Aorta (tissue), 5 donors: ENCODE results near the gene TSNAX. TPM values are rescaled to one million over a fixed set of nuclear protein-coding genes. Genes with fewer than 3 reads are reported as not detected.

Experiments
- ATAC-seq: fragments of 200-7000 bp; cut with Tn5 transposase; one replicate; pipeline ENCODE4 v1.9.1; 2022; ENCODE audit warnings: moderate library complexity; ENCODE audit not compliant: low FRiP score
- DNase-seq, 2 donors: peaks; one replicate each; pipeline ENCODE4 v3.0.0-alpha.2; 2020
- H3K27ac ChIP-seq, 2 donors: one replicate each; pipeline ENCODE4 v1.5.1; 2013; ENCODE audit warnings: low read length in 2 of 2, mild to moderate bottlenecking in 2 of 2, moderate library complexity in 2 of 2, control low read depth in 1 of 2, inconsistent platforms in 1 of 2, low read depth in 1 of 2
- H3K27me3 ChIP-seq, 2 donors: one replicate each; pipeline ENCODE4 v1.6.1; 2013; ENCODE audit warnings: control low read depth in 1 of 2, low read length in 1 of 2, mild to moderate bottlenecking in 1 of 2, moderate library complexity in 1 of 2; ENCODE audit not compliant: insufficient read depth in 2 of 2, control insufficient read depth in 1 of 2
- H3K36me3 ChIP-seq, 2 donors: one replicate each; pipeline ENCODE4 v1.6.1; 2013; ENCODE audit warnings: control low read depth in 1 of 2, low read length in 1 of 2, mild to moderate bottlenecking in 1 of 2; ENCODE audit not compliant: insufficient read depth in 2 of 2, control insufficient read depth in 1 of 2
- H3K4me1 ChIP-seq, 2 donors: one replicate each; pipeline ENCODE4 v1.6.1; 2013; ENCODE audit warnings: low read length in 2 of 2, control low read depth in 1 of 2, mild to moderate bottlenecking in 1 of 2, moderate library complexity in 1 of 2; ENCODE audit not compliant: insufficient read depth in 2 of 2, control insufficient read depth in 1 of 2
- H3K4me3 ChIP-seq, 2 donors: one replicate each; pipeline ENCODE4 v1.5.1; 2013; ENCODE audit warnings: low read length in 2 of 2, control low read depth in 1 of 2, mild to moderate bottlenecking in 1 of 2
- H3K9me3 ChIP-seq: one replicate; pipeline ENCODE4 v1.6.1; 2013; ENCODE audit warnings: mild to moderate bottlenecking, low read length; ENCODE audit not compliant: control insufficient read depth
- WGBS, 2 donors: extraction: QIAGEN DNeasy Blood & Tissue Kit; methylation state at CpG; one replicate each; pipeline ENCODE4 v1.1.7; 2013; 5-methylcytosine and 5-hydroxymethylcytosine counted together
- intact Hi-C, 2 donors: fragments of 100-400 bp; cut with DNase I; formaldehyde crosslinking; loops; one replicate each; pipeline versions ENCODE4 v1.14.2 to v1.15.0; 2022
- polyA plus RNA-seq, 2 donors: library from polyadenylated mRNA; stranded (reverse); fragments of 200-250 nt; gene quantifications; one replicate each; pipeline ENCODE4 v1.2.3, GENCODE V29; 2013
- total RNA-seq, 2 donors: library from RNA; stranded (reverse); fragmentation: NEBNext Ultra II Directional; extraction: Animal tissue kit (Norgen Biotek cat#: 25700); gene quantifications; one replicate each; pipeline ENCODE4 v1.2.1, GENCODE V29; 2021
- donor health status: healthy with polysubstance abuse.
- donor health status: Bipolar disorder and iron deficiency.
- donor health status: DM: no; HTN: no; CAD: no.
- donor health status: DM: no; HTN: no; CAD: no.
- donor health status: DM: yes; HTN: yes; CAD: no.

Gene TSNAX
- total and polyA plus RNA-seq, 4 donors, result 19.3 to 42.0 (median 28.9) TPM

GRCh38 chr1:231549733-231550447, 21.4 kb downstream of the TSNAX start:
- DNase-seq (no peak), ATAC-seq (no peak)
- Histone ChIP-seq H3K9me3 (no peaks in the 10 kb centered on the region), H3K27me3 (no peaks in the 10 kb centered on the region), H3K4me3 (no peak overlapping the region), H3K36me3 (peaks cover 0 to 1% of the 10 kb centered on the region in 2 donors), H3K27ac (no peak overlapping the region), H3K4me1 (no peaks in the 10 kb centered on the region)
- intact Hi-C loops, result no loop called here
- 75 to 81% methylated on average over 4 of the region's 4 CpGs for WGBS, 2 donors

GRCh38 chr1:231550448-231550781, 21.9 kb downstream of the TSNAX start:
- Histone ChIP-seq H3K27ac (no peak overlapping the region), H3K4me3 (no peak overlapping the region), H3K36me3 (peaks cover 0 to 1% of the 10 kb centered on the region in 2 donors), H3K27me3 (no peaks in the 10 kb centered on the region), H3K4me1 (no peaks in the 10 kb centered on the region), H3K9me3 (no peaks in the 10 kb centered on the region)
- DNase-seq (no peak), ATAC-seq (no peak)
- 54 to 69% methylated on average over 2 of the region's 2 CpGs for WGBS, 2 donors
- intact Hi-C loops, result no loop called here

GRCh38 chr1:231553320-231553719, 24.9 kb downstream of the TSNAX start:
- Histone ChIP-seq H3K27me3 (no peaks in the 10 kb centered on the region), H3K36me3 (peaks cover 0 to 1% of the 10 kb centered on the region in 2 donors), H3K4me1 (no peaks in the 10 kb centered on the region), H3K27ac (no peak overlapping the region), H3K9me3 (no peaks in the 10 kb centered on the region), H3K4me3 (no peak overlapping the region)
- intact Hi-C loops, result no loop called here
- 55 to 60% methylated on average over 2 of the region's 2 CpGs for WGBS, 2 donors
- ATAC-seq (no peak), DNase-seq (no peak)

DNA sequence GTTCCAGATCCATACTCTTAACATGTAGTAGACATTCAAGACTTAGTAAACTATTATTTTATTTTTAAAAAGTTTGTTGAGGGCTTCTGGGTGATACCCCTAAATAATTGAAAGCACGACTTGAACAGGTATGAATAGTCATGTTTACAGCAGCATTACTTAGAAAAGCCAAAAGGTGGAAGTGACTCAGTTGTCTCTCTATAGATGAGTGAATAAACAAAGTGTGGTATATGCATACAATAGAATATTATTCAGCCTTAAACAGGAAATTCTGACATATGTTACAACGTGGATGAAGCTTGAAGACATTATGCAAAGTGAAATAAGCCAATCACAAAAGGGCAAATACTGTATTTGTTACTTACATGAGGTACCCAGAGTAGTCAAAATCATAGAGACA, 26.5 kb downstream of the TSNAX start:
- H3K9me3 ChIP-seq, result no peaks in the 10 kb centered on the region
- WGBS, 2 donors, result 88 to 94% methylated on average over 2 of the region's 2 CpGs
- H3K36me3 ChIP-seq, result no peaks in the 10 kb centered on the region
- no peak for ATAC-seq
- intact Hi-C loops, result no loop called here
- DNase-seq, result no peak
- no peak overlapping the region for H3K27ac ChIP-seq
- H3K4me3 ChIP-seq, result no peak overlapping the region
- H3K4me1 ChIP-seq, result no peaks in the 10 kb centered on the region
- no peaks in the 10 kb centered on the region for H3K27me3 ChIP-seq

DNA sequence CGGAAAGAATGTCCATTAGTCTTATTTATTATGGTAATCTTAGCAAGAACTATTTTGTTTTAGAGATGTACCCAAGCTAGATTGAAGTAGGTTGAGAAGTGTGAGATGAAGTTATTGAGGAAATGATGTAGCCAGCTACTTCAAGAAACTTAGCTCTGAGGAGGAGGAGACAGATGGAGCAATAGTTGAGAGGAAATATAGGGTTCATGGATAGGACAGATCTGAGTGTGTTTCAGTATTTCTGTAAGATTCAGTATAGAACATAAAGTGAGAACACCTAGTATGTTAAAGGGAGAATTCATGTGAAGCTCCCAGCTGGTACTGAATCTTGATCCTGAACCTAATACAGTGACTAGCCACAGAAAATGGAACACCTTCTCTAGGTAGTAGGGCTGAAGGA, 28.9 kb downstream of the TSNAX start:
- 93 to 99% methylated on average over 1 of the region's 1 CpG for WGBS, 2 donors
- intact Hi-C loops, result no loop called here
- no peaks in the 10 kb centered on the region for H3K27me3 ChIP-seq
- no peak for ATAC-seq
- H3K4me1 ChIP-seq, result no peaks in the 10 kb centered on the region
- H3K9me3 ChIP-seq, result no peaks in the 10 kb centered on the region
- H3K4me3 ChIP-seq, result no peak overlapping the region
- H3K36me3 ChIP-seq, result no peaks in the 10 kb centered on the region
- no peak overlapping the region for H3K27ac ChIP-seq
- DNase-seq, result no peak

GRCh38 chr1:231557898-231558707, 29.6 kb downstream of the TSNAX start:
- intact Hi-C loops, result no loop called here
- Histone ChIP-seq H3K9me3 (no peaks in the 10 kb centered on the region), H3K4me3 (no peak overlapping the region), H3K4me1 (no peaks in the 10 kb centered on the region), H3K27me3 (no peaks in the 10 kb centered on the region), H3K27ac (no peak overlapping the region), H3K36me3 (no peaks in the 10 kb centered on the region)
- whole genome bisulfite sequencing, 2 donors, result 62 to 65% methylated on average over 3 of the region's 3 CpGs
- DNase-seq (no peak), ATAC-seq (no peak)

DNA sequence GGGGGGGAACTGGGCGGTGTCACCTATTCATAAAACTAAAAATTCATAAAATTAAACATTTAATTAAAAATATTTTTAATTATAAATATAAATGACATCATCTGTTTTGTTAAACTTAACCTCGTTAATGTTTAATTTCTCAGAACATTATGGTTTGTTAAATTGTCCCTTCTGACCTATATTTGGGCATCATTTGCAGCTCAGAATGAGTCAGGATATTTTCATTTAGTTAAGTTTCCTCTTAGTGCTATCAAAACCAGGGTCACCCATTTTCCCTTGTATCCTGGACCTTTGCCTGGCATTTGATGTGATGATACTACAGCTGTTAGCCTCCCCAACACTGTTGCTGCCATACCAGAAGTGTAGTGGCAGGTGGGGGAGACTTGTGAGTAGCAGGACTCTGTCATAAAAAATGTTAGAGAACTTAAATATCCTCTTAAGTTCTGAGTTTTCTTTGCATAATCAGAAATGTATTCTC, 30.3 kb downstream of the TSNAX start:
- ATAC-seq (no peak), DNase-seq (no peak)
- H3K4me3 ChIP-seq, result no peak overlapping the region
- WGBS, 2 donors, result 87 to 90% methylated on average over 2 of the region's 2 CpGs
- H3K27ac ChIP-seq, result no peak overlapping the region
- H3K4me1 ChIP-seq, result no peaks in the 10 kb centered on the region
- no peaks in the 10 kb centered on the region for H3K9me3 ChIP-seq
- intact Hi-C loops, result no loop called here
- H3K27me3 ChIP-seq, result no peaks in the 10 kb centered on the region
- H3K36me3 ChIP-seq, result no peaks in the 10 kb centered on the region

DNA sequence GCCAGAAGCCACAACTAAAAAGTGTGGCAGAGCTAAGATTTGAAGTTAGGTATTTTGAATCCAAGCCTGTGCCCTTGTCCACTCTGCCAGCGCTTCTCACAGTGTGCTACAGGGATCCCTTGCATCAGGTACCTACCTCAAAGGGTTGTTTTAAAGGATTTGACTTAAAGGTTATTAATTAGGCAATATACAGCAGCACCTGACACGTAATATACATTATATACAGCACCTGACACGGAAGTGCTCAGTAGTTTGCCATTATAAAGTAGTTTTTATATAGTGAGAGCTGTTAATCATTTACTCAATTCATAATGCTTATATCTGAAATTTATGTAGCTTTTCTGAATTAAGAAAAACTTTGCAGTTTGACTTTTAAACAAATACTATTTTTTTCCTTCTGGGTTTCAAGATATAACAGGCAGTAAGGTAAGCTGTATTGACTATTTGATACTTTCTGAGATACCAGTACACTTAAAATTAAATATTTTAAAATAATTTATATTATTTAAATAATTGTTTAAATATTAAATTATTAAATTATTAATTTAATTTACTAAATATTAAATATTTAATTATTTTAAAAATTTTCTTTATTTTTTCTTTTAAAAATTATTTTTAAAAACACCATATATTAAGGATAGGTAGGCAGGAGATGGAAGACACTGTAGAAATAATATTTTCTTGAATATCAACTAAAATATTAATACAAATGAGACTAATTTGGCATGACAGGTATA, 33.3 kb downstream of the TSNAX start:
- Histone ChIP-seq H3K4me1 (no peaks in the 10 kb centered on the region), H3K27me3 (no peaks in the 10 kb centered on the region), H3K4me3 (no peak overlapping the region), H3K27ac (no peak overlapping the region), H3K36me3 (peaks cover 0 to 3% of the 10 kb centered on the region in 2 donors), H3K9me3 (no peaks in the 10 kb centered on the region)
- WGBS, 2 donors, result 93 to 96% methylated on average over 3 of the region's 3 CpGs
- intact Hi-C loops, result no loop called here
- no peak for DNase-seq
- ATAC-seq, result no peak
